ENCODE measurements around the gene NPLOC4. TPM values are rescaled to one million over a fixed set of nuclear protein-coding genes. Genes with fewer than 3 reads are reported as not detected.
A peak's percentile ranks its signal among the peaks of the same experiment; 100 is the strongest.

NPLOC4 gene
- polyA plus RNA-seq, 1 experiment, result 108 TPM

GRCh38 chr17:81528651-81529436 is 108.1 kb downstream of the NPLOC4 start:
- no peak for TF ChIP-seq CTCF (IDR thresholded peaks at IDR 0.05; ENCODE audit: insufficient read depth, low read depth, low read length)
- Histone ChIP-seq H3K27me3 (ENCODE audit: control insufficient read depth, insufficient read depth, low read length) (no peaks in the 10 kb centered on the region), H3K36me3 (ENCODE audit: control insufficient read depth, insufficient read depth, low read length) (no peaks in the 10 kb centered on the region), H3K4me3 (ENCODE audit: low read depth, low read length) (no peak overlapping the region)
- no peak for DNase-seq (ENCODE audit: low read depth)
- ChIA-PET POLR2A (interaction anchor here (0.6 kb wide), 2 partner anchors 12 to 38 kb away, joined by 10 to 14 read pairs; no protein-coding TSS in a partner anchor), CTCF (interaction anchor here (1.2 kb wide), 1 partner anchor 10 kb away, joined by 4 read pairs; no protein-coding TSS in a partner anchor)

- CTCF ChIA-PET, result interaction anchor here (0.6 kb wide), 1 partner anchor 130 kb away, joined by 3 read pairs; no protein-coding TSS in a partner anchor
- POLR2A ChIA-PET, result interaction anchor here (0.6 kb wide), 2 partner anchors 12 to 38 kb away, joined by 10 to 14 read pairs; no protein-coding TSS in a partner anchor
- no peak for TF ChIP-seq CTCF (IDR thresholded peaks at IDR 0.05; ENCODE audit: insufficient read depth, low read depth, low read length)
- DNase-seq (ENCODE audit: low read depth), result no peak
- Histone ChIP-seq H3K4me3 (ENCODE audit: low read depth, low read length) (no peak overlapping the region), H3K36me3 (ENCODE audit: control insufficient read depth, insufficient read depth, low read length) (no peaks in the 10 kb centered on the region), H3K27me3 (ENCODE audit: control insufficient read depth, insufficient read depth, low read length) (no peaks in the 10 kb centered on the region)
Observed at GRCh38 chr17:81528384-81528650, 108.6 kb downstream of the NPLOC4 start.

- Histone ChIP-seq H3K27me3 (ENCODE audit: control insufficient read depth, insufficient read depth, low read length) (no peaks in the 10 kb centered on the region), H3K4me3 (ENCODE audit: low read depth, low read length) (no peak within 1 kb of the TSS), H3K36me3 (ENCODE audit: control insufficient read depth, insufficient read depth, low read length) (no peaks in the 10 kb centered on the region)
- DNase-seq (ENCODE audit: low read depth), result no peak
- peak; percentile 58 for TF ChIP-seq CTCF (IDR thresholded peaks at IDR 0.05; ENCODE audit: insufficient read depth, low read depth, low read length)
- ChIA-PET CTCF (interaction anchor here (0.6 to 1.0 kb wide), 2 partner anchors 9 to 131 kb away, joined by 3 read pairs; no protein-coding TSS in a partner anchor), POLR2A (interaction anchor here (0.6 kb wide), 2 partner anchors 11 to 39 kb away, joined by 10 to 14 read pairs; no protein-coding TSS in a partner anchor)
Observed at GRCh38 chr17:81527591-81528383, 109.1 kb downstream of the NPLOC4 start, which contains the start of gene FSCN2. TSS of gene FSCN2 (plus strand) at chr17:81528377. CDS start at chr17:81528532, 155 bp downstream.

GRCh38 chr17:81526662-81527571 is 110.0 kb downstream of the NPLOC4 start:
- no peak for TF ChIP-seq CTCF (IDR thresholded peaks at IDR 0.05; ENCODE audit: insufficient read depth, low read depth, low read length)
- ChIA-PET POLR2A (no interaction called here), CTCF (interaction anchor here (1.0 to 1.7 kb wide), 3 partner anchors 8 to 75 kb away, joined by 3 to 5 read pairs (median 3); no protein-coding TSS in a partner anchor)
- no peaks in the 10 kb centered on the region for H3K36me3 ChIP-seq (ENCODE audit: control insufficient read depth, insufficient read depth, low read length)
- no peaks in the 10 kb centered on the region for H3K27me3 ChIP-seq (ENCODE audit: control insufficient read depth, insufficient read depth, low read length)
- H3K4me3 ChIP-seq (ENCODE audit: low read depth, low read length), result no peak overlapping the region
- no peak for DNase-seq (ENCODE audit: low read depth)
